Activated B cell treated with CpG ODN at 0.5 μM for 24 hours (primary cell): Measurements from ENCODE around the gene AAMP. TPM values are rescaled to one million over a fixed set of nuclear protein-coding genes. Genes with fewer than 3 reads are reported as not detected.

ENCODE experiments used
- ATAC-seq: fragments of 200-7000 bp; cut with Tn5 transposase; one replicate; pipeline ENCODE4 v1.10.0; 2021; ENCODE audit warnings: low read depth, mild to moderate bottlenecking, moderate library complexity
- CTCF ChIA-PET: fragments of 350-600 bp; sonication (Branson Sonifier 250); formaldehyde crosslinking; loops from one replicate; lab custom pipeline; 2021; ENCODE audit warnings: antibody characterized with exemption; lab: Charles Lee
- POLR2A ChIA-PET: fragments of 350-600 bp; sonication (Branson Sonifier 250); formaldehyde crosslinking; loops from one replicate; lab custom pipeline; 2021; ENCODE audit warnings: antibody characterized with exemption; lab: Charles Lee
- DNase-seq: peaks from one replicate; pipeline ENCODE4 v3.0.0; 2022
- H3K27ac Mint-ChIP-seq: one replicate; pipeline ENCODE4 v1.8.0; 2020; ENCODE audit warnings: mixed read lengths
- H3K27me3 Mint-ChIP-seq: one replicate; pipeline ENCODE4 v1.8.0; 2021; ENCODE audit warnings: mixed read lengths
- H3K36me3 Mint-ChIP-seq: one replicate; pipeline ENCODE4 v1.8.0; 2021; ENCODE audit warnings: low read depth, mixed read lengths
- H3K4me1 Mint-ChIP-seq: one replicate; pipeline ENCODE4 v1.8.0; 2021; ENCODE audit warnings: mixed read lengths
- H3K4me3 Mint-ChIP-seq: one replicate; pipeline ENCODE4 v1.8.0; 2020; ENCODE audit warnings: mild to moderate bottlenecking, mixed read lengths
- H3K9me3 Mint-ChIP-seq: one replicate; pipeline ENCODE4 v1.8.0; 2020; ENCODE audit warnings: mixed read lengths
- intact Hi-C: fragments of 100-400 bp; cut with micrococcal nuclease; formaldehyde crosslinking; loops from one replicate; pipeline ENCODE4 v1.15.1; 2024
- total RNA-seq: library from RNA; stranded (reverse); gene quantifications from 2 replicates; pipeline ENCODE4 v1.2.3, GENCODE V29; 2022
- TF ChIP-seq, protein P1 (sequence below): fragments of 200-600 bp; IDR thresholded peaks from one replicate; pipeline ENCODE4 v1.8.0; 2022; ENCODE audit warnings: antibody characterized with exemption, mild to moderate bottlenecking

Gene AAMP
- total RNA-seq, 1 donor from 2014 or later = 63.4 TPM

DNA sequence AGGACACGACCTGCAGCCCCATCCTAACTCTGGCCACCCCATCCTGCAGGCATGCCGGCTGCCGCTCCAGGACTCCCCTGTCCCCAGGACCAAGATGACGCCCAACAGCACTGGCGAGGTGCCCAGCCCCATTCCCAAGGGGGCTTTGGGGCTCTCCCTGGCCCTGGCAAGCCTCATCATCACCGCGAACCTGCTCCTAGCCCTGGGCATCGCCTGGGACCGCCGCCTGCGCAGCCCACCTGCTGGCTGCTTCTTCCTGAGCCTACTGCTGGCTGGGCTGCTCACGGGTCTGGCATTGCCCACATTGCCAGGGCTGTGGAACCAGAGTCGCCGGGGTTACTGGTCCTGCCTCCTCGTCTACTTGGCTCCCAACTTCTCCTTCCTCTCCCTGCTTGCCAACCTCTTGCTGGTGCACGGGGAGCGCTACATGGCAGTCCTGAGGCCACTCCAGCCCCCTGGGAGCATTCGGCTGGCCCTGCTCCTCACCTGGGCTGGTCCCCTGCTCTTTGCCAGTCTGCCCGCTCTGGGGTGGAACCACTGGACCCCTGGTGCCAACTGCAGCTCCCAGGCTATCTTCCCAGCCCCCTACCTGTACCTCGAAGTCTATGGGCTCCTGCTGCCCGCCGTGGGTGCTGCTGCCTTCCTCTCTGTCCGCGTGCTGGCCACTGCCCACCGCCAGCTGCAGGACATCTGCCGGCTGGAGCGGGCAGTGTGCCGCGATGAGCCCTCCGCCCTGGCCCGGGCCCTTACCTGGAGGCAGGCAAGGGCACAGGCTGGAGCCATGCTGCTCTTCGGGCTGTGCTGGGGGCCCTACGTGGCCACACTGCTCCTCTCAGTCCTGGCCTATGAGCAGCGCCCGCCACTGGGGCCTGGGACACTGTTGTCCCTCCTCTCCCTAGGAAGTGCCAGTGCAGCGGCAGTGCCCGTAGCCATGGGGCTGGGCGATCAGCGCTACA, 7.0 kb downstream of the AAMP start:
- no peak overlapping the region for H3K4me3 Mint-ChIP-seq
- POLR2A ChIA-PET = interaction anchor here (8.4 kb wide), 1 partner anchor 45 kb away, joined by 94 read pairs; the partner anchor contains the start of gene ARPC2
- TF ChIP-seq, protein P1, sequence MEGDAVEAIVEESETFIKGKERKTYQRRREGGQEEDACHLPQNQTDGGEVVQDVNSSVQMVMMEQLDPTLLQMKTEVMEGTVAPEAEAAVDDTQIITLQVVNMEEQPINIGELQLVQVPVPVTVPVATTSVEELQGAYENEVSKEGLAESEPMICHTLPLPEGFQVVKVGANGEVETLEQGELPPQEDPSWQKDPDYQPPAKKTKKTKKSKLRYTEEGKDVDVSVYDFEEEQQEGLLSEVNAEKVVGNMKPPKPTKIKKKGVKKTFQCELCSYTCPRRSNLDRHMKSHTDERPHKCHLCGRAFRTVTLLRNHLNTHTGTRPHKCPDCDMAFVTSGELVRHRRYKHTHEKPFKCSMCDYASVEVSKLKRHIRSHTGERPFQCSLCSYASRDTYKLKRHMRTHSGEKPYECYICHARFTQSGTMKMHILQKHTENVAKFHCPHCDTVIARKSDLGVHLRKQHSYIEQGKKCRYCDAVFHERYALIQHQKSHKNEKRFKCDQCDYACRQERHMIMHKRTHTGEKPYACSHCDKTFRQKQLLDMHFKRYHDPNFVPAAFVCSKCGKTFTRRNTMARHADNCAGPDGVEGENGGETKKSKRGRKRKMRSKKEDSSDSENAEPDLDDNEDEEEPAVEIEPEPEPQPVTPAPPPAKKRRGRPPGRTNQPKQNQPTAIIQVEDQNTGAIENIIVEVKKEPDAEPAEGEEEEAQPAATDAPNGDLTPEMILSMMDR = no peak
- H3K27me3 Mint-ChIP-seq = no peaks in the 10 kb centered on the region
- no peaks in the 10 kb centered on the region for H3K9me3 Mint-ChIP-seq
- DNase-seq = no peak
- no peak for ATAC-seq
- CTCF ChIA-PET = no interaction called here
- intact Hi-C loops = no loop called here
- peaks cover 42% of the 10 kb centered on the region for H3K36me3 Mint-ChIP-seq
- H3K4me1 Mint-ChIP-seq = peaks cover 60% of the 10 kb centered on the region
- H3K27ac Mint-ChIP-seq = no peak overlapping the region

- Mint-ChIP-seq H3K9me3 (no peaks in the 10 kb centered on the region), H3K27me3 (no peaks in the 10 kb centered on the region), H3K36me3 (peaks cover 36% of the 10 kb centered on the region), H3K4me3 (no peak overlapping the region), H3K27ac (no peak overlapping the region), H3K4me1 (peaks cover 62% of the 10 kb centered on the region)
- CTCF ChIA-PET = no interaction called here
- POLR2A ChIA-PET = interaction anchor here (1.6 to 8.4 kb wide), 2 partner anchors 8 to 44 kb away, joined by 8 to 94 read pairs; partner anchors contain the start of genes AAMP, ARPC2 and PNKD
- TF ChIP-seq, protein P1 = no peak
- DNase-seq = no peak
- ATAC-seq = no peak
- intact Hi-C loops = no loop called here
Observed at GRCh38 chr2:218262237-218262600, 7.7 kb downstream of the AAMP start.

DNA sequence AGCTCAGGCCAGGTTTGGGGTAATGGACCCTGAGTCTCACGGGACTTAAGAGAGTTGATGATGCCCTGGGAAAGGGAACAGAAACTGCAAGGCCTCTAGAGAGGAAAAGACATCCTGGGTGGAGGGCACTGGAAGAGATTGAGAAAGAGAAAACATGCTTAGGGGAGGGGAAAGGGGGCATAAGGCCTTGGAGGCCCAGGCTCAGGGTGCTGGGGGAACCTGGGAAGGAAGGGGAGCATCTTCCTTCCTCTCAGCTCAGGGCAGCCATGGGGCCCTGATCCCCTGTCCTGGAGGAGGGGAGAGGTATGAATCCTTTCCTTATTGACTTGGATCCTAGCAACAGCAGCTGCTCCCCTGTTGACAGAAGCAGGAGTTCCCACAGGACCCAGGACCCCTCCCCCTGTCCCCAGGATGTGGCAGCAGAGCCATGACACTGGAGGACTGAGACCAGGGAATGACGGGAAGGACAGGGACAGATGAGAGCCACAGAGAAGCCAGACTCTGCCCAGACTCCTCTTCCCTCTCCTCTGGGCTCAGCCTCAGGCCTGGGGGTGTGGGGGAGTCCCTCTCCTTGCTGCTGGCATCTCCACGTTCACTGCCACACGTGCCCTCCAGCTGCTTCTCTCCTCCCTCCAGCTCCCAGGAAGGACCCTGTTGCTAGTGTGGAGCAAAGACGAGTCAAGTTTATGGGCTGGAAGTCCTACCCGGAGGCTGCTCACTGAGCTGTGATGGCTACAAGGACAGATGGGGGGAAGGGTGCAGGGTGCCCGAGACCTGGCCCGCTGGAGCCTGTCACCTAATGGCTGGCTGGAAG, 8.3 kb downstream of the AAMP start:
- CTCF ChIA-PET = no interaction called here
- intact Hi-C loops = no loop called here
- Mint-ChIP-seq H3K4me3 (peak overlapping the region; percentile 24), H3K36me3 (peaks cover 36% of the 10 kb centered on the region), H3K9me3 (no peaks in the 10 kb centered on the region), H3K27ac (peak overlapping the region; percentile 78), H3K27me3 (no peaks in the 10 kb centered on the region), H3K4me1 (peaks cover 65% of the 10 kb centered on the region)
- POLR2A ChIA-PET = interaction anchor here (0.8 to 8.4 kb wide), 3 partner anchors 9 to 43 kb away, joined by 3 to 94 read pairs (median 8); partner anchors contain the start of genes AAMP, ARPC2 and PNKD
- TF ChIP-seq, protein P1 = no peak
- DNase-seq (no peak), ATAC-seq (no peak)

DNA sequence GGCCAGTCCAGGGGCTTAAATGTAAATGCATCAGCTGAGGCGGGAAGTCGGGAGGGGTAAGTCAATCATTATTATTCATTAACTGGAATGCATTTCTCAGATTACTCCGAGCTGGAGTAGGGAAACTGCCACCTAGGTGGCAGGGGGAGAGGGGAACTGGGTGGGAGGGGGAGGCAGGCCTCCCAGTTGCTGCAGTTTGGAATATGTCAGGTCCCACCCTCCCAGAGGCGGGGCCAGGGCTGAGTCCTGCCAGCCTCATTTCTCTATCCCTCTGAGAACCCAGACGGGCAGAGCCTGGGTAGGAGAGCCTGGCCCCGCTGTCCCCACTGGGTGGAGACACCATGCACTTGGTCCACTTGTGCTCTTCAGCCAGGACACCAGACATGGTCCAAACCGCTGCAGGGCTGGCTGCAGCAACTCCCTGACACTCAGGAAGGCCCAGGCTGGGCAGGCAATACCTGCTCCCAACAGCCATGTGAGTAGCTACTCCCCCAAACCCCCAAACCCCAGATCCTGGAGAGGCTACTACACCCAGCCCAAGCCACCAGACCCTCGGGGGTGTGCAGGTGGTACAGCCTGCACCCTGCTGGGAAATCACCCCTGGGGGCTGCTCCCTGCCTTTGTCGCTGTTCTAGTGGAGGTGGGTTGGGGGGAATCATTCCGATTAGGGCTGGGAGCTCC, 9.1 kb downstream of the AAMP start, which contains the start of gene GPBAR1:
GPBAR1 (plus strand) TSS at position 274 of the 681 bp plus-strand sequence. CDS start 1,710 bp downstream, outside the sequence.
- Mint-ChIP-seq H3K9me3 (no peaks in the 10 kb centered on the region), H3K27ac (peak within 1 kb of the TSS; percentile 79), H3K4me3 (peak within 1 kb of the TSS; percentile 24), H3K36me3 (peaks cover 34% of the 10 kb centered on the region), H3K4me1 (peaks cover 70% of the 10 kb centered on the region), H3K27me3 (no peaks in the 10 kb centered on the region)
- ATAC-seq (no peak), DNase-seq (no peak)
- TF ChIP-seq, protein P1 = no peak
- intact Hi-C loops = no loop called here
- ChIA-PET POLR2A (interaction anchor here (0.6 to 8.4 kb wide), 4 partner anchors 9 to 43 kb away, joined by 4 to 94 read pairs (median 11); partner anchors contain the start of genes AAMP, ARPC2 and PNKD), CTCF (no interaction called here)
